H9 (cell line): ENCODE measurements around the gene NFE2L3. TPM values are rescaled to one million over a fixed set of nuclear protein-coding genes. Genes with fewer than 3 reads are reported as not detected.

Experiments
- DNase-seq: peaks from one replicate; pipeline ENCODE4 v3.0.0-alpha.2; 2017
- H2AFZ ChIP-seq: one replicate; pipeline ENCODE4 v1.6.1; 2013; ENCODE audit warnings: mild to moderate bottlenecking, low read length, control low read depth, moderate library complexity
- H2AK5ac ChIP-seq: 2 replicates; pipeline ENCODE4 v1.6.1; 2013; ENCODE audit warnings: low read length, control low read depth, mixed read lengths; ENCODE audit not compliant: insufficient read length
- H2BK120ac ChIP-seq: one replicate; pipeline ENCODE4 v1.6.1; 2013; ENCODE audit warnings: low read depth, mild to moderate bottlenecking, low read length, control low read depth, inconsistent platforms; ENCODE audit not compliant: poor library complexity, severe bottlenecking
- H2BK12ac ChIP-seq: 2 replicates; pipeline ENCODE4 v1.6.1; 2013; ENCODE audit warnings: low read length, control low read depth, mixed read lengths, low read depth; ENCODE audit not compliant: insufficient read length
- H2BK15ac ChIP-seq: 2 replicates; pipeline ENCODE4 v1.6.1; 2013; ENCODE audit warnings: low read depth, low read length, control low read depth
- H2BK20ac ChIP-seq: one replicate; pipeline ENCODE4 v1.6.1; 2013; ENCODE audit warnings: low read depth, mild to moderate bottlenecking, low read length, control low read depth, inconsistent platforms; ENCODE audit not compliant: poor library complexity, severe bottlenecking
- H2BK5ac ChIP-seq: 2 replicates; pipeline ENCODE4 v1.6.1; 2013; ENCODE audit warnings: low read length, control low read depth, mixed read lengths; ENCODE audit not compliant: insufficient read length
- H3K14ac ChIP-seq: 2 replicates; pipeline ENCODE4 v1.6.1; 2013; ENCODE audit warnings: low read length, control low read depth; ENCODE audit not compliant: insufficient read depth
- H3K18ac ChIP-seq: 2 replicates; pipeline ENCODE4 v1.6.1; 2013; ENCODE audit warnings: low read depth, mild to moderate bottlenecking, mixed read lengths, low read length, control low read depth; ENCODE audit not compliant: insufficient read length
- H3K23ac ChIP-seq: 2 replicates; pipeline ENCODE4 v1.6.1; 2013; ENCODE audit warnings: low read length, control low read depth, mixed read lengths, low read depth; ENCODE audit not compliant: insufficient read length
- H3K23me2 ChIP-seq: 2 replicates; pipeline ENCODE4 v1.6.1; 2013; ENCODE audit warnings: low read depth, mild to moderate bottlenecking, mixed read lengths, low read length, control low read depth; ENCODE audit not compliant: insufficient read length, poor library complexity, severe bottlenecking
- H3K27ac ChIP-seq: 2 replicates; pipeline ENCODE4 v1.5.1; 2013; ENCODE audit warnings: low read length, control low read depth, mixed read lengths, low read depth; ENCODE audit not compliant: insufficient read length
- H3K27me3 ChIP-seq: 2 replicates; pipeline ENCODE4 v1.6.1; 2013; ENCODE audit warnings: low read length, control low read depth, inconsistent platforms; ENCODE audit not compliant: insufficient read depth
- H3K4ac ChIP-seq: 2 replicates; pipeline ENCODE4 v1.6.1; 2013; ENCODE audit warnings: low read depth, mild to moderate bottlenecking, control low read depth, inconsistent platforms, low read length, moderate library complexity
- H3K4me1 ChIP-seq: 2 replicates; pipeline ENCODE4 v1.6.1; 2013; ENCODE audit warnings: low read length, control low read depth, inconsistent platforms; ENCODE audit not compliant: insufficient read depth
- H3K4me2 ChIP-seq: 2 replicates; pipeline ENCODE4 v1.6.1; 2013; ENCODE audit warnings: low read length, control low read depth, mixed read lengths; ENCODE audit not compliant: insufficient read length, insufficient read depth
- H3K56ac ChIP-seq: 2 replicates; pipeline ENCODE4 v1.6.1; 2013; ENCODE audit warnings: low read depth, mild to moderate bottlenecking, mixed read lengths, low read length, control low read depth; ENCODE audit not compliant: insufficient read length
- H3K79me1 ChIP-seq: 2 replicates; pipeline ENCODE4 v1.6.1; 2013; ENCODE audit warnings: low read depth, mild to moderate bottlenecking, moderate library complexity, low read length, control low read depth, inconsistent platforms; ENCODE audit not compliant: insufficient read depth, poor library complexity, severe bottlenecking
- H3K79me2 ChIP-seq: 2 replicates; pipeline ENCODE4 v1.6.1; 2013; ENCODE audit warnings: low read length, control low read depth, inconsistent platforms; ENCODE audit not compliant: insufficient read depth
- H3K9ac ChIP-seq: 2 replicates; pipeline ENCODE4 v1.6.1; 2013; ENCODE audit warnings: low read length, control low read depth, mixed read lengths; ENCODE audit not compliant: insufficient read length; ENCODE audit errors: extremely low read depth
- H3K9me3 ChIP-seq: one replicate; pipeline ENCODE4 v1.6.1; 2013; ENCODE audit warnings: low read depth, low read length, inconsistent platforms; ENCODE audit not compliant: control insufficient read depth
- H3T11ph ChIP-seq: one replicate; pipeline ENCODE4 v1.6.1; 2013; ENCODE audit warnings: mild to moderate bottlenecking, low read length, control low read depth, inconsistent platforms
- H4K20me1 ChIP-seq: one replicate; pipeline ENCODE4 v1.6.1; 2013; ENCODE audit not compliant: control insufficient read depth, insufficient read length, insufficient read depth
- H4K5ac ChIP-seq: 2 replicates; pipeline ENCODE4 v1.6.1; 2013; ENCODE audit warnings: low read depth, mild to moderate bottlenecking, mixed read lengths, low read length, control low read depth; ENCODE audit not compliant: insufficient read length
- H4K8ac ChIP-seq: replicated peaks from 2 replicates; pipeline ENCODE4 v1.6.1; 2013; ENCODE audit warnings: low read length, control low read depth, mixed read lengths, low read depth; ENCODE audit not compliant: insufficient read length
- H4K91ac ChIP-seq: 2 replicates; pipeline ENCODE4 v1.6.1; 2013; ENCODE audit warnings: low read depth, mild to moderate bottlenecking, moderate library complexity, mixed read lengths, low read length, control low read depth; ENCODE audit not compliant: insufficient read length
- H3K27ac Mint-ChIP-seq, 3 experiments: 2 replicates in 2 of 3; 3 replicates in 1 of 3; pipeline ENCODE4 v1.8.0; 2020 to 2021; ENCODE audit warnings: mixed read lengths in 3 of 3, mild to moderate bottlenecking in 1 of 3, moderate library complexity in 1 of 3
- H3K27me3 Mint-ChIP-seq: 2 replicates; pipeline ENCODE4 v1.8.0; 2021; ENCODE audit warnings: low read depth, mild to moderate bottlenecking, moderate library complexity, mixed read lengths
- H3K36me3 Mint-ChIP-seq, 3 experiments: 2 replicates in 2 of 3; 3 replicates in 1 of 3; pipeline ENCODE4 v1.8.0; 2020 to 2021; ENCODE audit warnings: low read depth in 3 of 3, mixed read lengths in 3 of 3; ENCODE audit not compliant: insufficient read depth in 1 of 3
- H3K4me1 Mint-ChIP-seq, 2 experiments: 2 replicates each; pipeline ENCODE4 v1.8.0; 2020; ENCODE audit warnings: mixed read lengths in 2 of 2
- H3K4me3 Mint-ChIP-seq, 2 experiments: 2 replicates in 1 of 2; 3 replicates in 1 of 2; pipeline ENCODE4 v1.8.0; 2020 to 2021; ENCODE audit warnings: mild to moderate bottlenecking in 2 of 2, mixed read lengths in 2 of 2, moderate library complexity in 1 of 2
- H3K9me3 Mint-ChIP-seq, 2 experiments: 2 replicates in 1 of 2; 3 replicates in 1 of 2; pipeline ENCODE4 v1.8.0; 2020; ENCODE audit warnings: mild to moderate bottlenecking in 2 of 2, mixed read lengths in 2 of 2, moderate library complexity in 1 of 2
- CTCF ChIP-seq: fragments of 200-600 bp; sonication (generic); conservative IDR thresholded peaks from 3 replicates; pipeline ENCODE4 v1.8.0; 2021; ENCODE audit warnings: antibody characterized with exemption, mild to moderate bottlenecking
- WGBS: extraction: QIAGEN DNeasy Blood & Tissue Kit; methylation state at CpG from one replicate; pipeline ENCODE4 v1.1.7; 2013; ENCODE audit warnings: missing lambda C conversion rate, low lambda C conversion rate, mixed read lengths; ENCODE audit not compliant: insufficient read length; ENCODE audit errors: extremely low coverage; 5-methylcytosine and 5-hydroxymethylcytosine counted together
- total RNA-seq: library from RNA; stranded (reverse); gene quantifications from 2 replicates; pipeline ENCODE4 v1.2.1, GENCODE V29; 2021

NFE2L3 gene
- total RNA-seq, 1 experiment from 2014 or later: 46.9 TPM

GRCh38 chr7:26112203-26112740 is 39.7 kb upstream of the NFE2L3 start:
- Mint-ChIP-seq H3K27me3 (no peaks in the 10 kb centered on the region), H3K9me3 (no peaks in the 10 kb centered on the region), H3K27ac (no peak overlapping the region), H3K36me3 (no peaks in the 10 kb centered on the region), H3K4me3 (no peak overlapping the region), H3K4me1 (peaks cover 10 to 13% of the 10 kb centered on the region in 2 experiments)
- H2BK5ac ChIP-seq: no peak overlapping the region
- H4K20me1 ChIP-seq: no peaks in the 10 kb centered on the region
- no peaks in the 10 kb centered on the region for H3K27me3 ChIP-seq
- H4K91ac ChIP-seq: no peak overlapping the region
- no peak overlapping the region for H4K8ac ChIP-seq
- H3K4me2 ChIP-seq: no peak overlapping the region
- H3K4me1 ChIP-seq: no peaks in the 10 kb centered on the region
- no peak overlapping the region for H3K4ac ChIP-seq
- no peaks in the 10 kb centered on the region for H3K9me3 ChIP-seq
- H2BK120ac ChIP-seq: no peak overlapping the region
- TF ChIP-seq CTCF: no peak
- H2BK20ac ChIP-seq: no peak overlapping the region
- H2BK12ac ChIP-seq: no peak overlapping the region
- H2AK5ac ChIP-seq: no peak overlapping the region
- H3K18ac ChIP-seq: no peak overlapping the region
- H2AFZ ChIP-seq: no peak overlapping the region
- no peak overlapping the region for H3K14ac ChIP-seq
- no peak overlapping the region for H3T11ph ChIP-seq
- no peaks in the 10 kb centered on the region for H3K79me2 ChIP-seq
- no peak overlapping the region for H4K5ac ChIP-seq
- no peaks in the 10 kb centered on the region for H3K79me1 ChIP-seq
- H3K9ac ChIP-seq: no peak overlapping the region
- H3K23me2 ChIP-seq: no peaks in the 10 kb centered on the region
- WGBS: no CpG with 5 or more reads among the region's 6 CpGs
- DNase-seq: peak; percentile 0
- H2BK15ac ChIP-seq: no peak overlapping the region
- no peak overlapping the region for H3K56ac ChIP-seq
- H3K23ac ChIP-seq: no peak overlapping the region
- H3K27ac ChIP-seq: no peak overlapping the region
